ENCODE results near the gene TMEM144.

The TMEM144 gene

DNA sequence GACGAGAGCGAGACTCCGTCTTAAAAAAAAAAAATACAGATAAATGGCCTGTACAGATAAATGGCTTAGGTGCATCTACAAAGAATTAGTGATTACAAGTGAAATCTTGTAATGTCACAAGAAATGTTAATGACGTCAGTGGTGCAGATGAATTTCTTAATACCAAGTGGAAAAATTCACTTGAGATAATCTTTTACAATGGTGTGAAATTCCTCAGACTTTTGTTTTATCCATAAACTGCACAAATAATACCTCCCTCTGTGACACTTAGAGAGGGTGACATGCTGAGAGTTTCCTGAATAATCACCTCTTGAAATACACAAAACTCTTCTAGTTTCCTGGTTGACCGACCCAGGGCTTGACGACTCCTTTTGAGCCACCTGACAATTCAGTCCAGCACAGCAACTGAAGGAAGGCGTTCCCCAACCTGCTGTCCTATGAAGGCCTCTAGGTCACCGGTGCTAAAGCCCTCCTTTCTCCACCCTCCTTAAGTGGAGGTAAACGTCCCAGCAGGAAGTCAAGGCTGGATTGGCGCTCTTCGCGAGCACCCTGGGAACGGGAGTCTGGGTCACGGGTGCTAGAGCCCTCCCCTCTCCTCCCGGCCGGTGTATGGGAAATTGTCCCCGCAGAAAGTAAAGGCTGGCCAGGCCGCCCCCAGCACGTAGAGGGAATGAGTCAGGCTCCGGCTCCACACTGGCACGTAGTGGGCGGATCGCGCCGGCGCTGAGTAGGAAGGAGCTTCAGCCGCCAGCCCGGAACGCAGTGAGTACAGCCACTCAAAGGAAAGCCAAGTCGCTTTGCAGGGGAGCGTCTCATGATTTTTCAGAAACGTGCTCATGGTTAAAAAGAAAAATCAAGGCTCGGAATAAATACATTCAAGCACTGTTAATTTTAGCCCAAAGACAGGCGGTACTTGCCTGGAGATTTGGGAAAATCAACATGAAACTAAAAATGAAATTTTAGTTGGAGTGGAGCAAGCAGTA lies at the start of gene TMEM144:
Gene TMEM144, plus strand, starts transcription at position 662 of the 983 bp plus-strand sequence. CDS start 2,182 bp downstream, outside the sequence.
- DNase-seq (ENCODE audit: low read depth), result peak; percentile 4

DNA sequence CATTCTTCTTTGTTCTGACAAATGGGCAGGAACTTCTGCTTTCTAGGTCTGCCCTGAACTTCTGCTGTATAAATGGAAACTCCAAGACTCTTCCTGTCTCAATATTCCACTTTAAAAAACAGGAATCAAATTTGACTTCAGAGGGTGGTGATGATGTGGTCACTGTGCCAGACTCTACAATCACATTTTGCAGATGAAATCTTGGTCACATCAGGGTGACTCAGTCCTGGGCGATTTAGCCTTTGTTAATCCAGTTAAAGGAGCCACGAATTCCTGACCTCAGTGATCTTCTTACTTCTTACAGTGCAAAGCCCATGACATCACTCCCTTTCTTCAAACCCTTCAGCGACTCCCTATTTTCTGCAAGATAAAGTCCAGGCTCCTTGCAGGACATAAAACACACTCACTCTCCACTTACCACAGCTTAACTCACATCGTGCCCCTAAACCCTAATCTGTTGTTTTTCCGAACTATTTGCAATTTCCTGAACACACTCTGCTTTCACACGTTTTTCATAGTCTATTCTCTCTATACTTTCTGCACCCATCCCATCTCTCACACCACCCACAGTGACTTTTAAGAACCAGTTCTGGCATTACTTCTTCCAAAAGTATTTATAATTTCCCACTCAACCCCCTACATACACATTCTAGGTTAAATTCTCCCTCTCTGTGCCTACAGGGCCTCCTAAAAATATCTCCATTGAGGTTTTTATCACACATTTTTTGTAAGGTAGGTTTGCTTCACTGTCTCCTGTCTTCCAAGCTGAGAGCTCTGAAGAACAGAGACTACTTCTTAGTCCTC lies 48.5 kb upstream of the TMEM144 start:
- DNase-seq (ENCODE audit: low read depth), result no peak

DNA sequence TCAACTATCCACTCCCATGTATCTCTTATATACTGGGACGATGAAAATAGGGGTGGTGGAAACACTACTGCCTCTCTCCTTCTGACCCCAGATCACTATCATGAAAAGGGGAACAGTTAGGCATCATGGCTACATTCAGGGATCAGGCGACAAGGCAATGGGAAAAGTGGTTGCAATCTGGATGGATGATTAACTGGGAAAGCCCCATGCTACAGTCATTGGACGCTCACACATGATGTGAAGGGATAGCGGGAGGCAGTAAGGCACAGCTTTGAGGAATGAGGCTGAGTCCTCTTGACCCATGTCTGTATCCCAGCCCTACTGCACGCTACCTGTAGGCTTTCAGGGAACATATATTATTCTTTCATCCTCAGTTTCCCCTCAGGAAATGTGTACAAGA lies 47.7 kb upstream of the TMEM144 start:
- DNase-seq (ENCODE audit: low read depth), result no peak

DNA sequence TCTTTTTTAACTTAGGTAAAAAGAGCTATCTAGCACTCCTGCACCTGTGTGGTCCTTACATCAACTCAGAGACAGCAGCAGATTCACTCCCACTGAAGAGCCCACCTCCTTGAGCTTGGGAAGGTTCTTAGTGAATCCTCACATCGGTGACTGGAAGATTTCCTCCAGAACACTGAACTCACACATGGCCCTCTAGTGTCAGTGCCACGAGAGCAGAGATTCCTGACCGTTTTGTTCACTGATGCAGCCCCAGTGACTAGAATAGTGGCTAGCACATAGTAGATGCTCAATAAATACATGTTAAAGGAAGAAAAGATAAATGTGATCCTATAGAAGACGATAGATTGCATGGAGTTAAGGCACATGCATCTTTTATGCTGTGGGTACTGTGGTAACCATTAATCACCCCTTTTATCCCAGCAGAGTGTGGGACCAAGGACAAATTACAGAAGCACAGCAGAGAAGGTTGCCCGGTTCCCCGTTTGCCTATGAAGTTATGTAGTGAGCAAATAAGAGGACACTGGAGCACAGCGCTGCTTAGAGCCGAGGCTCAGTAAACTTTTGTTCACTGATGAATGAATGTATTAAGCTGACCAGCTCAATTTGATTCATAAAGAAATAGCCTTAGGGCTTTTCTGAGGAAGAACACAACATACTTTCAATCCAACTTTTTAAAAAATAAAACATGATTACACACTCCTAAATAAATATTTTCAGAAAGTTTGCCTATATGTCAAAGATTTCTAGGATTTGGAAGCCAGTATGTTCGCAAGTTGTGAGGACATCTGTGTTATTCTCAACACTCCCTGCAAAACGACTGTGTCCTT lies 46.1 kb upstream of the TMEM144 start:
- DNase-seq (ENCODE audit: low read depth), result no peak

DNA sequence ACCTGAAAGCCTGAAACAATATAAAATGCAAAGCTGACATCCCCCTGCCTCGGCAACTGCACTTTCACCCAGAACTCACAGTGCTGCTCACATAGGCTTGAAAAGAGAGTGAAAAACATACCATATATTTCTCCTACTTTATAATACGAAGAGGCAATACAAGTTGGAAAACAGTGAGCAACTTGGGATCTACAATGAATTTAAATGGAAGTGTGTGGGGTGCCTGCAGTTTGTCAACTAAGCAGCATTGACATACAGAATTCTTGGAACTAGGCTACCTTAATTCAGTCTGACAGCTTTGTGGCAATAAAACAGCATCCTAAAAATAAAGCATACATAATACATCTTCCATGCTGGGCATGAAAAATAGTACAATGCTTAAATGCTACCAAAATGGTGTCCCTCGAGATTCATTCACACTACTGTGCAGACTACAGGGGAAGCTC lies 45.5 kb upstream of the TMEM144 start:
- no peak for DNase-seq (ENCODE audit: low read depth)

DNA sequence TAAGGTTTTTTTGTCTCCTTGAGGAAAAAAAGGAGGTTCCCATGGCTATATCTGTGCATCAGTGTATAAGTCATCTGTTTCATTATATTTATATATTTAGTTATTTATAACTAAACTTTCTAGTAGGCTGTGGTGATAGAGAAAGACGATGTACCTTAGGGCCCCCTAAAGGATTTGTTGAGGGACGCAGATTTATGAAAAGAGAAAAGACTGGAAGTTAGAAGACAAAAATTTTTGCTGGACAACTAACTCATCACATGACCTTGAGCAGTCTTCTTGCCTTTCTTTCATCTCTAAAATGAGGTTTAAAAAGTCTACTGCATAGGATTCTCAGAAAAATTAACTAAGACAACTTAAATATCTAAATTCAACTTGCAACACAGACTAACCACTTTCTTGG lies 43.6 kb upstream of the TMEM144 start:
- DNase-seq (ENCODE audit: low read depth), result no peak

DNA sequence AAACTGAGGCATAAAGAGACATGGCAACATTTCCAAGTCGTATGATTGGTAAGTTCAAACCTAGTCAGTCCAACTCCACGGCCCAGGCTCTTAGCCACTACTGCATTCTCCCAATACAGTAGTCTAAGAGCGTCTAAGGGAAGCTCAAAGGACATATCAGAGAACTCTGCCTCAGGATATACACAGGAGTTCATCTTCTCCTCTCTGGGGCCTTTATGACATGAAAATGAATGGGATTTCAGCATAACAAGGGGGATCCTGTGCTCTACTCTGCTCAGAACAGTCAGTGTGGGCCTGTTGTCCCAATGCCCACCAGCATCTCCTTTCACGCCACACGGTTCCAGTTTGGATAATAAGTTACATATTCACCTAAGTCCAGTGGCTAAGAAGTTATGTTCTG lies 41.7 kb upstream of the TMEM144 start:
- DNase-seq (ENCODE audit: low read depth), result no peak

DNA sequence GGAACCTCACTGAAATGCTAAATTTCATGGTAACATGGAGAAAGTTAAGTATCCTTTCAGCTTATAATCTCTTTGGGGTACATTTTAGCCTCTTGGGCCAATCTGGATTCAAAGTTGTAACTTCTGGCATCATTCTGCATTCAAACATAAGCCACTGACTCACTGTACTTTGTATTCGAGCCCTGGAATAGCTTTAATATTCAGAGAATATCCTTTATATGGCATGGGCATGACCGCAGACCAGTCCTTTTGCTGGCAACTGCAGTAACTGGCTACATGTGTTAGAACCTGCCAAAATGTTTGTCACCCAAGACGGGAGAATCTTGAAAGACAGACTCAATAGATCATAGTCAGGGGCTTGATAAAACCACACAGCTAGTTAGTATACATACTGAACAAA lies 40.8 kb upstream of the TMEM144 start:
- no peak for DNase-seq (ENCODE audit: low read depth)

DNA sequence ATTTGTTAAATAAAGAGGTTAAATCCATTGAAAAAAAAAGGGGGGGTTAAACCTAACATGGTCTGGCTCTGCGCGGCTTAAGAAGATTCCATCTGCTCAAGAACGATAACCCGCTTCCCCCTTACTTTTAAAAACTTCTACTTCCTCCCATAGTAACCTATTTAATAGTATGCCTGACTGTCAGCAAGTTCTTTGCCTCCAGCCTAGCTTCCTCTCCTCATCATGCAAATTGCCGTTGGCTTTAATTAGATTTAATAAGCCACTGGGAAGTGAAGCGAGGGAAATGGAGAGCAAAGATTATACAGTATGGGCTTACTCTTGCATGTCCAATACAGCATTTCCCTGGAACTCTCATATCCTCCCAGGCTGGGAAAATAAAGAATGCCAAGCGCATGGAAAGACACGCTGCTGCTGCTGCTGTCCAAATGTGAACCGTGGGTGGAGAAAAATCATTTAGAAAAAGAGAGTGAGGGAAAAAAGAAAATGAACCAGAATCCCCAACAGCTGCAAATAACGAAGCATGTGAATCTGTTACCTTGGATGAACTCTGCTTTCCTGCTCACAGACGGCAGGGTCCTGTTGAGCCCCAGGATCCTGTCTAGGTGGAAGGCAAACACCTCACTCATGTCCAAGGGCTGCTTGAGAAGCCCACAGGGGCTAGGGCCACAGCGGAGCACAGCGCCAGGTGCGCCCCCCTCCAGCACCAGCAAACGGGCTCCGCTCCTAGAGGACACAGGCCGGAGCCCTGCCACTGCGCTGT lies 40.2 kb upstream of the TMEM144 start:
- no peak for DNase-seq (ENCODE audit: low read depth)

DNA sequence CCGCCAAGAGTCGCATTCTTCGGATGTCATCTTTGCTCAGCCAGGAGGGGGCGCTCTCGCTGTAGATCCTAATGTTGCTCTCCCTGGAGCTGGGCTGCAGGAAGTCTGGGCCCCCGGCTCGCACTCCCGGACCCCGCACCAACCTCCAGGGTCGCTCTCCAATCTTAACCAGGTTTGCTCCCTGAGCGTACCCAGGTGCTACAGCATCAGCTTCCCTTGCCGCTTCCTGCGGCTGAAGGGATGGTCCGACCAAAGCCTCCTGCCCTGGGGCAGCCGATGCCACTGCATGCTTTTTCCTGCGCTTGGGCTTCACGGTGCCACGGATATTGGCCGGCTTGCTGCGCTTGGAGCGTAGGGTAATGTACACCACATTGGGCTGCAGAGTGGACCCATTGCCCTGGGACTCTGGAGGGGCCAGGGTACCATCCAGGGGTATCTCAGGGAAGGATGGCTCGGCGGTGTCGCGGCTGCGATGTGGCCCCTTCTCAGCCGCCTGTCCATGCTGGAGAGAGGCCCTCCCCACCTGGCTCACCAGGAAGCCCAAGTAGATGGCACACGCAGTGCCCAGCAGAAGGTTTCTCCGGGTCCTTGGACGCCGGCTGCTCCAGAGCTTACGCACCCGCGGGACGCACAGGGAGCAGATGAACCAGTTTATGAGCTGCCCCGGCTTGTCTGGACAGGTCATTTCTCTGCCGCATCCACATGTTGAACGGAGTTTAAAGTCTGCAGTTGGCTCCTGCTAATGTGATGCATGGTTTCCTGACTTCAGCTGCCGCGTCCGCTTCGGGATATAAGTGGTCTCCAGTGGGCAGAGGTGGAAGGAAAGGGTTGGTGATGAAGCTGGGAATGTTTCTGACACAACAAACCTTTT lies 39.4 kb upstream of the TMEM144 start:
- no peak for DNase-seq (ENCODE audit: low read depth)

DNA sequence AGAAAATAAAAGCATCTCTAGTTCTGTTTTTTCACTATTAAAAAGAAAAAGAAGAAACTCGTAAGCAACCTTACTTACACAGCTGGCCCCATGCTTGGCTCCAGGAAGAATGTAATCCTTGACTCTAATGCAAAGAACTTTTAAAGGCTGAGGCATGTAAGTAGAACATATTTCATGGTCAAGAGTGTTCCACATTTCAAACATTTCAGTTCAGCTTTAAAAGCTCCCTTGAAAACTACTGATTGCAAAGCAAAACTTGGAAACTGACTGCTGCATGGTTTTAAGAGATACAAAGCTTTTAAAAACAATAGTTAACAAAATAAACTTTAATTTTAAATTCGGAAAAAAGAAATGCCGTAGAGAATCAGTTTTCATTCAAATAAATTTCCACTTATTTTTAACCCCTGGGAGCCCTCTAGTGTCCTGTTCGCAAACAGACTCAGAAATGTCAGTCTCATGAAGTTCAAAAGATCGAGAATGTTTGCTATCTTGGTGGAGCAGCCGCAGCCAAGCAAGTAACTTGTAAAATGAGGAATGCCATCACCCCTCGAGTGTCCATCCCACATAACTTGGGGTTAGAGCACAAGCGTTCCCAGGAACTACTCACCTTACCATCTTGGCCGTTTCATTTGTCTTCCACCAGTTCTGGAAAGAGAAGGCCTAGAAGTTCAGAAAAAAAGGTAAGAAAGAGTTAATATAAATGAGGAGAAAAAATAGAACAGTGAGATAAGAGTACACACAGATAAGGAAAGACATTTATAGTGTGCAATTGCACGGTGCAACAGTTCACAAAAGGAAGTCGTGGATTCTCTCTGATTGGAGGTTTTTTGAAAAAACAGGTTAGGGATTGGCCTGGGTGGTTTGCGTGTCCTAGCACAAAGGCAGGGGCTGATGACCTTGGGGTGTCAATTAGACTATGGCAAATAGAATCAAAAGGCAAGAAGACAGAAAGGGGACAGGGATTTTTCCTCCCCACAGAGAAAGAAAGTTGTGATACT lies 37.7 kb upstream of the TMEM144 start, which contains the start of gene GASK1B:
Gene GASK1B, minus strand, starts transcription at position 765 of the 998 bp plus-strand sequence. CDS start 1,650 bp downstream, outside the sequence.
- no peak for DNase-seq (ENCODE audit: low read depth)

DNA sequence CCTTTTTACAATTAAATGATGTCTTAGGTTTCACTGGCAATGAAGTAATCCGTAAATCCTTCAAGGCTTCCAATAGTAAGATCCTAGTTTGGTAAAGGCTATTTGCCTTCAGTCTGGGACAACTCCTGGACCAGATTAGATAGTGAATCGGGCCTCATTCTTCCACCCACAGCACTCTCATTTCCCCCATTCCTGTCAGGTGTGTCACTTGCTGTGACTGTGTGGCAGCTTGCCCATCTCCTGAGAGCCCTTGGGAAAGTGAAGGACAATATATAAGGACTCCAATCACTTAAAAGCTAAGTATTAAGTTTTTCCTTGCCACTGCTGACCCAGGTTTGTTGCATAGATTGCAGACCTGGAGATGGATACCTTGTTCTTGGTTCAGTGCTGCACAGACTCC lies 34.2 kb upstream of the TMEM144 start:
- no peak for DNase-seq (ENCODE audit: low read depth)

DNA sequence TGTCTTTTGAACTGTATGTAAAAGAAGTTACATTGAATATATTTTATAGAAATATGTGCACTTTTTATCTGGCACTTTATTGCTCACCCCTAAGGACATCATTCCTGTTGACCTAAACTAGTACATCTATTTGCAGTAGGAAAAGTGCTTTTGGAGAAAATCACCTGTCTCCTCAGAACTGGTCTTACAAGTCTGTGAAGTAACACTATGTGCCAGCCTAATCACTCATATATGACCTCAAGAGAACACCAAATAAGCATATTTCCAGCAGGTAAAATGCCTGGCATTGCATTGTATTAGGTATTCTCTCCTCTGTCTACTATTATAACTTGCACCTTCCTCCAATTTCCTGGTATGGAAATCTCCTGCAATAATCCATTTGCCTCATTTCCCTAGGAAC lies 33.5 kb upstream of the TMEM144 start:
- no peak for DNase-seq (ENCODE audit: low read depth)

DNA sequence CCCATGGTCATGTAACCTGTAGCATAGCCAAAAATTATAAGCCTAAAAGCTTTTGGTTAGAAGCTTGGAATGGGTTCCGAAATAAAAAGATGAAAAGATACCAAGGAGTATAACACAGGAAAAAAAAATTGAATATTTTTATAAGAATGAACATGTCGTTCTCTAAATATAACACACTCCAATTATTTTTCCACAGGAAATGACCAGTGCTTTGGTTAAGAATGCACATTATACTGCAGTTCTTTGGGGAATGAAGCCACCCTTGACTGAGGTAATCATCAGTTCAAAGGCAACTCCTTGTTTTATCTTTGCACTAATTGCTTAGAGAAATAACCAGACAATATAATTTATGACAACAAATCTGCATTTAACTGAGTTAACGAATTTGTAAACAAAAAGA lies 30.8 kb upstream of the TMEM144 start:
- no peak for DNase-seq (ENCODE audit: low read depth)

DNA sequence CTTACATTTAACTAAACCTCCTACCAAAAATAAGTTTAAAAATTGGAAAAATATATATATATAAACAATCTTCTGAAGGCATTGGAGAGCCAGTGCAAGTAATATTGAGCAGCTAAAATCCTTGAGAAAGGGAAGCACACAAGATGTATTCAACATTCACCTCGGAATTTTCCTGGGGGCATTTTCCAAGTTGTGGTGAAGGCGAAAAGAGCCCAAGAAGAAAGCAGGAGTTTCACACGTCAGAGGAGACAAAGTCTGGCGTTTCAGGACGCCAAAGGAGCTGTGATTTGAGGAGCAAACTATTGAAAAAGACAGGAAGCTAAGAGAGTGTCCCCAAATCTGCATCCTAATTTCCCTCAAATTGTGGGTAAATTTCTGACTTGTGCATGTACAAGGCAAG lies 28.4 kb upstream of the TMEM144 start:
- DNase-seq (ENCODE audit: low read depth), result no peak

DNA sequence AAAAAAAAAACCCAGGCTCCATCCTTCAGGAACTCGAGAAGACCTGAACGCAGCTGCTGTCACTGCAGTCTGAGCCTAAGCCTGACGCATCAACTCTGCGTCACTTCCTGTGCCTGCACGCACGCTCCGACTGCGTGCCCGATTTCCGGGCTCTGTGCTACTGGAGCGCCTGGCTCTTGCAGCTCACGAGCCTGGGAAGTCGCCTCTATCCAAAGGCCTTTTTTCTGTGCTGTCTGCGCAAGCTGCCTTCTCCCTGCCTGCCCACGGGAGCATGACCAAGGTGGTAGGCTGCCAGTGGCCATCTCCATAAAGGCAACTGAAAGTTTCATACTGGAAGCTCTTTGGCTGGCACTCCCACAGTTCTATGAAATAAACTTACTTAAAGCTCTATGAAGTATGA lies 27.6 kb upstream of the TMEM144 start:
- no peak for DNase-seq (ENCODE audit: low read depth)

DNA sequence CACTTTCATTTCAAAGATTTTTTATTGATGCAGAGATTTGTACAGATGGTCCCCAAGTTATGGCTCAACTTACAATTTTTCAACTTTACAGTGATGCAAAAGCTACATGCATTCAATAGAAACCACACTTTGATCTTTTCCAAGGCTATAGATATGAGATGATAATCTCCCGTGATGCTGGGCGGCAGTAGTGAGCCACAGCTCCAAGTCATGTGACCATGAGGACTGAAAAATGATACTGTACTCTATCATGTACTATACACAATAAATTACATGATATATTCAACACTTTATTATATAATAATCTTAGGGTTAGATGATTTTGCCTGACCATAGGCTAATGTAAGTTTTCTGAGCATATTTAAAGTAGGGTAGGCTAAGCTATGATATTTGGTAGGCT lies 23.5 kb upstream of the TMEM144 start:
- DNase-seq (ENCODE audit: low read depth), result no peak

DNA sequence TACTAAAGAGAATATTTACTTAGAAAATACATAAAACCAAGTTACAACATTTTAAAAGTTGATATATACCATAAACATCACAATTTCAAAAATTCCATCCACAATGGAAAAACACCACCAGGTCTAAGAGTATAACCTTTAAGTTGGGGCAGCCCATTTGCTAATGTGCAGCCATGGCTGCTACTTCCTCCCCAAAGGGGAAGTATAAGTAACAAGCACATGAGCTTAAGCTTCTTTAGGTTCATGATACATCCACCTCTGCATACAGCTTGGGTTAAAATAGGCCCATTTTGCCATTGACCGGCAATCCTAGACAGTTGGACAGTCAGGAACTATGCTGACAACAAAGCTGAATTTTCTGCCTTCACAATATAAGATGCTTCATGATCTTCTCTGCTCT lies 20.9 kb upstream of the TMEM144 start:
- DNase-seq (ENCODE audit: low read depth), result no peak

DNA sequence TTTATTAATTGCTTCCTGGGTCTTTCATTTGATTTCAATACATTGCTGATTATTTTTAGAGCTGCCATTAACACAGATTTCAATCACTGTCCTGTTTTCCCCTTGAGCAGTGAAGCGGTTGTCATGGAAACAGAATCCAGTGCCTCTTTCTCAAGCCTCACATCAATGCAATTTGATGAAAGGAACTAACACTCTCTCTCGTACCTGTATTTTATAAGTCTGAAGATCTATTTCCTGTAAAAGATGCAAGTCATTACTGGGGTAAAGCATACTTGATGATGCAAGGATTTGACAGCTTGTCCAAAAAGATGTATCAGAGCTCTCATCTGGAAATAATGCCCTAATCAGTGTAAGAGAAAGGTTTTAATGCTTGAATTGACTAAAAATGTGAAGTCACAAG lies 19.6 kb upstream of the TMEM144 start:
- no peak for DNase-seq (ENCODE audit: low read depth)
